GM12865 (cell line): ENCODE results near the gene C19orf81.
A peak's percentile ranks its signal among the peaks of the same experiment; 100 is the strongest.

Experiments used
- DNase-seq: peaks from one replicate; pipeline ENCODE4 v3.0.0; 2010; ENCODE audit warnings: low read depth
- H3K4me3 ChIP-seq: 2 replicates; pipeline ENCODE4 v1.5.1; 2011; ENCODE audit warnings: mild to moderate bottlenecking, low read depth, low read length, control low read depth
- TF ChIP-seq, protein P1 (sequence below): IDR thresholded peaks from 2 replicates; pipeline ENCODE4 v1.5.1; 2011; ENCODE audit warnings: low read length, control low read depth, low read depth, inconsistent platforms; ENCODE audit not compliant: insufficient read depth; ENCODE audit errors: missing control alignments

The C19orf81 gene

DNA sequence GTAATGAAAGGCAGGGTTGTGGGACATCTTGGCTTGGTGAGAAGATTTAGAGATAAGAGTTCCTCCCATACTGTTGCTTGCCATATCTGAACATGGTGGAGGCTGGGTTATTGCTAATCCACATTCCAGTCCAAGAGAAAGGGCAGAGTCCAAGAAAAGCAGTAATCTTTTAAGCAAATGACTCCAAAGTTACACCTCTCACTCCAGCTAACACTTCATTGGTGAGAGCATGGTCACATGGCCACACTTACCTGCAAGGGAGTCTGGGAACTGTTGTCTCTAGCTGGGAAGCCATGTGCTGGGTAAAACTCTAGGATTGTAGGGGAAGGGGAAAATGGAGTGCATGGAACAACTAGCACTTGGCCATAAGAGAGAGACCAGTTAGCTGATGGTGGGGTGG is 5.6 kb downstream of the C19orf81 start:
- no peak overlapping the region for H3K4me3 ChIP-seq
- no peak for DNase-seq
- TF ChIP-seq, protein P1, sequence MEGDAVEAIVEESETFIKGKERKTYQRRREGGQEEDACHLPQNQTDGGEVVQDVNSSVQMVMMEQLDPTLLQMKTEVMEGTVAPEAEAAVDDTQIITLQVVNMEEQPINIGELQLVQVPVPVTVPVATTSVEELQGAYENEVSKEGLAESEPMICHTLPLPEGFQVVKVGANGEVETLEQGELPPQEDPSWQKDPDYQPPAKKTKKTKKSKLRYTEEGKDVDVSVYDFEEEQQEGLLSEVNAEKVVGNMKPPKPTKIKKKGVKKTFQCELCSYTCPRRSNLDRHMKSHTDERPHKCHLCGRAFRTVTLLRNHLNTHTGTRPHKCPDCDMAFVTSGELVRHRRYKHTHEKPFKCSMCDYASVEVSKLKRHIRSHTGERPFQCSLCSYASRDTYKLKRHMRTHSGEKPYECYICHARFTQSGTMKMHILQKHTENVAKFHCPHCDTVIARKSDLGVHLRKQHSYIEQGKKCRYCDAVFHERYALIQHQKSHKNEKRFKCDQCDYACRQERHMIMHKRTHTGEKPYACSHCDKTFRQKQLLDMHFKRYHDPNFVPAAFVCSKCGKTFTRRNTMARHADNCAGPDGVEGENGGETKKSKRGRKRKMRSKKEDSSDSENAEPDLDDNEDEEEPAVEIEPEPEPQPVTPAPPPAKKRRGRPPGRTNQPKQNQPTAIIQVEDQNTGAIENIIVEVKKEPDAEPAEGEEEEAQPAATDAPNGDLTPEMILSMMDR, result no peak

DNA sequence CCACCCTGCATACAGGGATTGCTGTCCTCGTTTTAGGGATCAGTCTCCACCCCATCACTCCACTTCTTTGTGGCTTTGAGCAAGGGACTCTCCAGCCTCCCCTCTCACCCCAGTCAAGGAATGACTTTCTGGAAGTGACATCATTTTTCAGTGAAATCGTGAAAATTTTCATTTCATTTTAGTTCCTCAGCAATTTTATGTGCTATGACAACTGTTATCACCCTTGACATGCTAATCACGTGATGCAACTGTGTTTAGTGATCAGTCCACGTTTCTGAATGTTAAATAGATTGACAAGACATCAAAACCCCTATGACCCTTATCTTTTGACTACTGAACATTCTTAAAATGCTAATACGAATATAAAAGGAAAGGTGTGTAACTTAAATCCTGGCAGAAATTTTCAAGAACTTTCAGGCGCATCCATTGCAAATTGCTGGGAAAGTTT is 8.0 kb downstream of the C19orf81 start:
- H3K4me3 ChIP-seq, result no peak overlapping the region
- TF ChIP-seq, protein P1, result no peak
- DNase-seq, result no peak

DNA sequence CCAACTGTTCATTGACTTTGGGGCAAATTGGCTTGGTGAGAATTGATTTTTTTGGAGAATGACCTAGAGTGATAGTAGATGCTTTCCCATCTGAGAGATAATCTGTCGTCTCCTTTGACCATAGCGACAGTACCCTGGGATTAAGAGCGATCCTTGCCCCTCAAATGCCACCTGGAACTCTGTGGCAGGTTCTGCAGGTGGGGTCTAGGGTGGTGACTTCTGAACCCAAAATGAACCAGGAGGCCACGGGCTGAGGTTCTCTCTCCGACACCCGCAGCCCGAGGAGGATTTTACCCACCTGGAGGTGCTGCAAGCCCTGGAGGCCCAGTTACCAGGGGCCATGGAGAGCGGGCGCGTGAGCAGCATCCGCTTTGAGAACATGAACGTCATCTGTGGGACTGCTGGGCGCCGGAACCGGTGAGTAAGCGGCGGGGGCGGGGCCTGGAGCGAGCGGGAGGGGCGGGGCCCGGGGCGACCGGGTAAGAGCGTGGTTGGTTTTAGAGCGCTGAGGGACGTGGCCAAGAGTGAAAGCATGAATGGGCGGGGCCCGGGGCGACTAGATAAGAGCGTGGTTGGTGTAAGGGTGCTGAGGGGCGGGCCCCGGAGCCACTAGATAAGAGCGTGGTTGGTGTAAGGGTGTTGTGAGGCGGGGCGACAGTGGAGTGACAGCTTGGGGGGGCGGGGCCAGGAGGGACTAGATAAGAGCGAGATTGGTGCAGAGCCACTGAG is 8.6 kb downstream of the C19orf81 start:
- TF ChIP-seq, protein P1, result no peak
- DNase-seq, result peak; percentile 69
- H3K4me3 ChIP-seq, result no peak overlapping the region

DNA sequence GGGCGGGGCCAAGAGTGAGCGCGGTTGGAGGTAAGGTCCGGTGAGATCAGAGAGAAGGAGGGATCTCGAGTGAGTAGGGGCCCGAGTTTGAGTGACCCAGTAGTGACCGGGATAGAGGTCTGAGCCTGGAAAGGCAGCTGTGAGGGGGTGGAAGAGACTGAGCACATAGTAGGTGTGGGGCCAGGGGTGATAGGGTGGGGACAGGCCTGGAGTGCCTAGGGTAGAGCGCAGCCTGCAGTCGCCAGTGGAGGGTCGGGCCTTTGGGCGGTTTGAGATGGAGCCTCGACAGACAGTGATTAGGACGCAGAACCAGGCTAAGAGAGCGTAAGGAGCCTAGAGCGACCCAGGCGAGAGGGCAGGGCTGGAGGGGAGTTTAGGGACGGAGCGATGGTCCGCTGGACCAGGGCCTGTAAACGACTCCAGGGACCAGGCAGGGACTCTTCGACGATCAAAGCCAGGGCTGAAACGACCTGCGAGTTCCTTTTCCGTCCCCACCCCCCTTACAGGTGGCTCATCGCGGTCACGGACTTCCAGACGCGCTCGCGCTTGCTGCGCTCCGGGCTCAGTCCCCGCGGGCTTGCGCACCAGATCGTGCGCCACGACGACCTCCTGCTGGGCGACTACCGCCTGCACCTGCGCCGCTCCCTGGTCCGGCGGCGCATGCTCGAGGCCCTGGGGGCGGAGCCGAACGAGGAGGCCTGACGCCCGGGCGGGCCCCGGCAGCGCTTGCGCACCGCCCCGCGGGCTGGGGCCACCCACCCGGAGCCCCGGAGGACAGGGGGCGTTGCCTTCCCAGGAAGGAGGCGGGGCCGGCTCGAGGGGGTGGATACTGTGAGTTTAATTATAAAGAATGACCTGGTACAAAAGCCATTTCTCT is 9.4 kb downstream of the C19orf81 start:
- TF ChIP-seq, protein P1, result no peak
- no peak for DNase-seq
- no peak overlapping the region for H3K4me3 ChIP-seq

DNA sequence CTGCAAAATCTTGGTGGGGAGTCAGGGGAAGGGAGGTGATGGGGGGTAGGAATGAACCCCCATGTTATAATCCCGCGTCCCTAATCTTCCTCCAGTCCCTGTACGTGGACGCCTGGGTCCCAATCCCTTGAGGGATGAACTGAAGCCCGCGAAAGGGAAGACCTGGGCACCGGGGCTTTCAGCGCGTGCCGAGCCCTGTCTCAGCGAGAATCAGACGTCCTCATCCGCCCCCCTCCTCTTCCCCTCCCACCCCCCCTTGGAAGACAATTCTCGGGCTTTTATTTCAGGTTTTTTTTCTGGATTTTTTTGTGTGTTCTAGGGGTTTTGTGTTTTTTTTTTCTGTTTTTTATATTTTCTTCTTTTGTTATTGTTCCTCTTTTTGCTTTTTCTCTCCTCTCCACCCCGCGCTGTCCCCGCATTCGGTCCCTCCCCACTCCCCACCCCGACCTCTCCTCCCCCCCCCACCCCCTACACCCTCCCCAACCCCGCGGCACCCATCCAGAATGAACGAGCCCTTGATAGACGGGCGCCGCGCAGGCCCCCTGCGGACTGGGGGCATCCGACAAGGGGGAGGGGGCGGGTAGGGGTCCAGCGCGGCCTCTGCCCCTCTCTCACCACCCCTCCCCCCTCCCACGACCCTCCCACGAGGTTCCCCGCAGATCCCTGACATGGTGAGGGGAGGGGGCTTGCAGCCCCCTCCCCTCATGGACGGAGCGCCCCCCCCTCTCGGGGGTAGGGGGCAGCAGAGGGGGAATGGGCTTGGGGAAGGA is 10.3 kb downstream of the C19orf81 start:
- no peak for DNase-seq
- TF ChIP-seq, protein P1, result no peak

DNA sequence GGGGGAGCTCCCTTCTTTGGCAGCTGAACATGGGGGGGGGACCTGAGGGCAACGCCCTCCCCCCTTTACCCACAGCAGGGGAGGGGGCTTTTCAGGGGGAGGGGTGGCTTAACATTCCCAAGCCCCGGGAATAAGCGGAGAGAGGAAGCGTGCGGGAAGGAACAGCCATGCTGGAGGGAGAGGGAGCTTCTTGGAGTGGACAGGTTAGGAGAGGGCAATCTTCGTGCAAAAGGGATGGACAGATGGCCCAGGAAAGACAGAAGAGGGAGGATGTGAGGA is 10.8 kb downstream of the C19orf81 start:
- no peak overlapping the region for H3K4me3 ChIP-seq
- TF ChIP-seq, protein P1, result no peak
- DNase-seq, result no peak

More for the DNA sequence above, 10.3 kb downstream of the C19orf81 start:
- H3K4me3 ChIP-seq, result no peak overlapping the region
